ENCODE results near the gene CCDC88C. TPM values are rescaled to one million over a fixed set of nuclear protein-coding genes. Genes with fewer than 3 reads are reported as not detected.

Gene CCDC88C
- total RNA-seq, 1 donor from 2014 or later: 17.8 TPM

DNA sequence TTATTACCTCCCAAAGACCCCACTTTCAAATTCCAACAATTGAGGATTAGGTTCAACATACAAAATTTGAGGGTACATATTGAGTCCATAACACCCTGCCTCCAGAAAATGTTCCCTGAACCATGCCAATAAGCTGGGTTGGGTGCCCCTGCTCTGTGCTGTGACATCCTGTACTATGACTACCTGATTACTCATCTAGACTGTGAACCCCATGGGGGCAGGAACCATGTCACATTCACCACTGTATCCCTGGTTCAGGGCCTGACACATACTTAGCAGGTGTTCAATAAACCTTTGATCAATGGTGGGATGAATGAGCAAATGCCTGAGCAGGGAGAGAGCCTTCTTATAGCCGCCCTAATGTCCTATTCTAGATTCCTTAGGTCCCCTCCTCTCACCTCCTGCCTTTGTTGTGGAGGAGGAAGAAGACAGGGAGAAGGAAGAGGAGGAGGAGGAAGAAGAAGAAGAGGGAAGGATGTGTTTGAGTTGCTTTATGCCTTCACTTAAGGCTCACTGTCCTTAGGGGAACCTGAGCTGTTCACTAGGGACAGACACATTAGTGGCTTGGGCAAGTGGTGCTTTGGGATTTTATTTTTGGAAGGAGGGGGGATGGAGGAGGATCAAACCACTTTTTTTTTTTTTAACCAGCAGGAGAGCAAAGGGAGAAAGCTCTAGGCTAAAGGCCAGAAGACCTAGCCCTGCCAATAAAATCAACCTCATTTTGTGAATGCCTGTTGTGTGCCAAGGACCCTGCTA is 194.4 kb downstream of the CCDC88C start:
- Histone ChIP-seq H3K36me3 (no peaks in the 10 kb centered on the region), H3K79me2 (ENCODE audit: low read depth) (no peaks in the 10 kb centered on the region), H4K20me1 (ENCODE audit: low read depth) (no peaks in the 10 kb centered on the region), H3K4me3 (no peak overlapping the region), H3K9ac (no peak overlapping the region), H3K9me3 (ENCODE audit: low read depth) (no peaks in the 10 kb centered on the region), H3K27ac (no peak overlapping the region), H3K27me3 (no peaks in the 10 kb centered on the region), H3K4me1 (no peaks in the 10 kb centered on the region), H2AFZ (replicated peaks) (no peak overlapping the region), H3F3A (ENCODE audit: low read depth) (no peaks in the 10 kb centered on the region), H3K4me2 (no peak overlapping the region)
- peaks cover under 1% of the 10 kb centered on the region for H3K4me1 Mint-ChIP-seq
- no peak overlapping the region for H3K27ac Mint-ChIP-seq
- no peak overlapping the region for H3K4me3 Mint-ChIP-seq
- H3K27me3 Mint-ChIP-seq (ENCODE audit: insufficient read depth, low read depth): peaks cover 3% of the 10 kb centered on the region
- TF ChIP-seq CTCF (IDR thresholded peaks at IDR 0.05) (no peak), EZH2phosphoT487 (IDR thresholded peaks at IDR 0.05) (no peak)
- H3K36me3 Mint-ChIP-seq: peaks cover 9% of the 10 kb centered on the region
- DNase-seq (ENCODE audit: low spot score): no peak
- H3K9me3 Mint-ChIP-seq: no peaks in the 10 kb centered on the region

Other genes with a start within 250 kb of the CCDC88C start
- gene GPR68, start 173.1 kb downstream of the CCDC88C start, total RNA-seq (ENCODE audit: low replicate concordance): 0.84 TPM in 1 of 2 replicates, not detected in the other
- gene PPP4R3A, start 92.5 kb upstream of the CCDC88C start, total RNA-seq (ENCODE audit: low replicate concordance): 81.5 and 98.9 TPM in 2 replicates